Measurements from ENCODE around the gene OBSCN. TPM values are rescaled to one million over a fixed set of nuclear protein-coding genes. Genes with fewer than 3 reads are reported as not detected.

Gene OBSCN
- total and polyA plus RNA-seq, 7 donors, result 0.92 to 21.0 (median 13.1) TPM

- Histone ChIP-seq H3K4me1 (peaks cover 0 to 45% (median 41%) of the 10 kb centered on the region in 4 donors), H3K27me3 (no peaks in the 10 kb centered on the region), H3K27ac (no peak overlapping the region), H3K36me3 (peaks cover 0 to 32% (median 8%) of the 10 kb centered on the region in 4 donors), H3K9me3 (no peaks in the 10 kb centered on the region), H3K4me3 (no peak overlapping the region)
- no peak for DNase-seq
- WGBS, 2 donors, result 95% methylated on average over 9 of the region's 9 CpGs
- intact Hi-C loops (cut with DNase I), result no loop called here
- no peak for TF ChIP-seq POLR2A (IDR thresholded peaks at IDR 0.05)
- no peak for TF ChIP-seq CTCF (IDR thresholded peaks at IDR 0.05)
- TF ChIP-seq POLR2AphosphoS5 (IDR thresholded peaks at IDR 0.05), result no peak
- TF ChIP-seq EP300 (IDR thresholded peaks at IDR 0.05), result no peak
These were observed 195.4 kb downstream of the OBSCN start for GRCh38 chr1:228403231-228403631.

GRCh38 chr1:228404107-228404720, 196.4 kb downstream of the OBSCN start:
- Histone ChIP-seq H3K27ac (no peak overlapping the region), H3K27me3 (no peaks in the 10 kb centered on the region), H3K36me3 (peaks cover 0 to 23% (median 8%) of the 10 kb centered on the region in 4 donors), H3K4me1 (peaks cover 0 to 47% (median 42%) of the 10 kb centered on the region in 4 donors), H3K4me3 (no peak overlapping the region), H3K9me3 (no peaks in the 10 kb centered on the region)
- WGBS, 2 donors, result 76 to 79% methylated on average over 3 of the region's 3 CpGs
- no peak for DNase-seq
- TF ChIP-seq POLR2A (IDR thresholded peaks at IDR 0.05) (no peak), POLR2AphosphoS5 (IDR thresholded peaks at IDR 0.05) (no peak)
- intact Hi-C loops (cut with DNase I), result no loop called here

GRCh38 chr1:228405200-228405978, 197.5 kb downstream of the OBSCN start:
- Histone ChIP-seq H3K27ac (peak overlapping the region in 3 of 4 donors; percentile 81 to 87 (median 85)), H3K4me3 (peak overlapping the region; percentile 75 to 99 (median 83)), H3K9me3 (no peaks in the 10 kb centered on the region), H3K27me3 (no peaks in the 10 kb centered on the region), H3K36me3 (peaks cover 0 to 13% (median 3%) of the 10 kb centered on the region in 4 donors), H3K4me1 (peaks cover 0 to 47% (median 42%) of the 10 kb centered on the region in 4 donors)
- intact Hi-C loops (cut with DNase I), result loop anchor here (5.0 kb wide), 2 partner anchors 193 to 268 kb away; no protein-coding TSS in a partner anchor
- WGBS, 2 donors, result 8 to 31% methylated on average over 11 of the region's 11 CpGs
- TF ChIP-seq EP300 (IDR thresholded peaks at IDR 0.05) (no peak), POLR2A (IDR thresholded peaks at IDR 0.05) (no peak), CTCF (IDR thresholded peaks at IDR 0.05) (no peak), POLR2AphosphoS5 (IDR thresholded peaks at IDR 0.05) (no peak)
- no peak for DNase-seq

GRCh38 chr1:228405979-228406228, 198.1 kb downstream of the OBSCN start:
- Histone ChIP-seq H3K9me3 (no peaks in the 10 kb centered on the region), H3K4me1 (peaks cover 0 to 47% (median 42%) of the 10 kb centered on the region in 4 donors), H3K36me3 (peaks cover 0 to 8% (median under 1%) of the 10 kb centered on the region in 4 donors), H3K27me3 (no peaks in the 10 kb centered on the region), H3K4me3 (peak overlapping the region; percentile 75 to 99 (median 83)), H3K27ac (peak overlapping the region; percentile 81 to 87 (median 86))
- 1% methylated on average over 21 of the region's 21 CpGs for WGBS, 2 donors
- intact Hi-C loops (cut with DNase I), result loop anchor here (1.0 to 5.0 kb wide), 3 partner anchors 81 to 269 kb away; partner anchors contain the start of gene RNF187
- DNase-seq, result no peak
- no peak for TF ChIP-seq EP300 (IDR thresholded peaks at IDR 0.05)
- no peak for TF ChIP-seq POLR2A (IDR thresholded peaks at IDR 0.05)
- no peak for TF ChIP-seq CTCF (IDR thresholded peaks at IDR 0.05)
- TF ChIP-seq POLR2AphosphoS5 (IDR thresholded peaks at IDR 0.05), result no peak

Data from sigmoid colon (tissue), 7 donors.